T-helper 1 cell treated with Interleukin-12 subunit alpha and Interleukin-12 subunit beta and Interleukin-4 antibody, amounts not matched to agents 30 μg/mL and 1 μg/mL, for 36 hours (primary cell): Measurements from ENCODE around the gene MGARP.
"Not testable (repeated sequence)": the region's sequence is repeated elsewhere in the genome, so short reads cannot be mapped to it uniquely, and the experiment has no call there.

Experiments
- H3K27ac Mint-ChIP-seq: one replicate; pipeline ENCODE4 v1.8.0; 2021; ENCODE audit warnings: mild to moderate bottlenecking, mixed read lengths
- H3K27me3 Mint-ChIP-seq: one replicate; pipeline ENCODE4 v1.8.0; 2021; ENCODE audit warnings: low read depth, mixed read lengths
- H3K36me3 Mint-ChIP-seq: one replicate; pipeline ENCODE4 v1.8.0; 2021; ENCODE audit warnings: low read depth, mixed read lengths
- H3K4me1 Mint-ChIP-seq: one replicate; pipeline ENCODE4 v1.8.0; 2021; ENCODE audit warnings: low read depth, mixed read lengths
- H3K4me3 Mint-ChIP-seq: one replicate; pipeline ENCODE4 v1.8.0; 2021; ENCODE audit warnings: mild to moderate bottlenecking, moderate library complexity, mixed read lengths
- H3K9me3 Mint-ChIP-seq: one replicate; pipeline ENCODE4 v1.8.0; 2021; ENCODE audit warnings: mixed read lengths

The MGARP gene

DNA sequence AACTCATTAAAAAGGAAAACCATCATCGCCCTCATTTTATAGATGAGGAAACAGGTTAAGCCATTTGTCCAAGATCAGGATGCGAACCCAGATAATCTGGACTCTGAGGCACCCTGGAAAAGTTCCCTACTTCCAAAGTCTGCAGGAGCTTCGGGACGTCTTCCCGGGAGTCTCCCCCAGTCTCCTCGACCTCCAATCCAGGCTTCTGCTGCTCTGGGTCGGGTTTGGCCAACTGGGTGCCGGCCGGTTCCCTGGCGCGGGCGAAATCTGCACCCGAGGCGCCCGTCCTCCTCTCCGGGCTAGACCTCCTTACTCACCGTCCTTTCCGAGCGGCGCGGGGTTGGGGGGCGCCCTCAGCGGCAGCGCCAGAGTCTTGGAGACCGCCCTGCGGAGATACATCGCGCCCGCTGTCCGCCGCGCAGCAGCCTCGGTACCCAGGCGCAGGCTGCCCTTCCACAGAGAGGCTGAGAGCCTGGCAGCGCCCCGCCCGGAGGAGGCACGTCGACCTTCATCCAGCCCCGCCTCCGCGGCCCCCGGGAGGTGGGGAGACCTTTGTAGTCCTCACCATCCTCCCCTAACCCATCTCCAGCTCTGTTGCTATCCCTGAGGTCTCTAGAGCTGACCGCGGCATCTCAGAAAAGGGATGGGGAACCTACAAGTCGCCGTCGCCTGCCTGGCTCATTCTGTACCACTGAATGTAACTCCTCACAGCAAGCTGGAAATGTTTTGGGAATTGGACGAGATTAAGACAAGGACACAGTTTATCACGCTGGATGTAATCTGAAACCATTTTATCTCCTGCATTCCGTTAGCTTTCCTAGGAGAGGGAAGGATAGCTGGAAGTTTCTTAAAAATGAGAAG is at the start of gene MGARP:
MGARP (minus strand) TSS at position 466 of the 861 bp plus-strand sequence; CDS start at position 399, 67 bp downstream.
- Mint-ChIP-seq H3K4me3 (peak within 1 kb of the TSS; percentile 67), H3K36me3 (peaks cover 8% of the 10 kb centered on the region), H3K9me3 (peaks cover 8% of the 10 kb centered on the region), H3K4me1 (peaks cover 12% of the 10 kb centered on the region), H3K27ac (no peak within 1 kb of the TSS), H3K27me3 (peaks cover 71% of the 10 kb centered on the region)

DNA sequence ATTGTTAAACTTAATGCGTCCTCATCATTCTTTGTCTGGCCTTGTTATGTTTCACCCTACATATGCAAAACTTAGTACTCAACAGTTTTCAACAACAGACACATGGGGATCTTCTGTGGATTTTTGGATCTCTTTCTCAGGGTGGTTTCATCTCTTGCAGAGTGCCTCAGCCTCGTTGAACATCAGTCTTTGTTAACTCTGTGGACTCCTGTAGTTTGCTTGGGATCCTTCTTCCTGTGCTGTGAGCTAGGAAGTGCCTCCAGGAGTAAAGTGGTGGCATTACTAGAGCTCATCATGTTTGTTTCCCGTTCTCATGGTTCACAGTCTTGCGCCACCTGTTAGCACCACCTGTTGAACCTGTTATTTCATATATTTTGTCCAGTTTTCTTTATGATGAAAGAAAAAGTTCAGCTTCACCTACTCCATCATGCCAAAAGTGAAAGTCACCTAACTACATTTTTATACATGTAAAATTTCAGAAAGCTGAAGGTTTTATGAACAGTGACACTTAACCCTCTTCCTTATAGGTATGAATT is 49.7 kb upstream of the MGARP start:
- Mint-ChIP-seq H3K9me3 (peaks cover 10% of the 10 kb centered on the region), H3K4me3 (no peak overlapping the region), H3K36me3 (peaks cover 15% of the 10 kb centered on the region), H3K27me3 (no peaks in the 10 kb centered on the region), H3K4me1 (peaks cover 20% of the 10 kb centered on the region), H3K27ac (no peak overlapping the region)

DNA sequence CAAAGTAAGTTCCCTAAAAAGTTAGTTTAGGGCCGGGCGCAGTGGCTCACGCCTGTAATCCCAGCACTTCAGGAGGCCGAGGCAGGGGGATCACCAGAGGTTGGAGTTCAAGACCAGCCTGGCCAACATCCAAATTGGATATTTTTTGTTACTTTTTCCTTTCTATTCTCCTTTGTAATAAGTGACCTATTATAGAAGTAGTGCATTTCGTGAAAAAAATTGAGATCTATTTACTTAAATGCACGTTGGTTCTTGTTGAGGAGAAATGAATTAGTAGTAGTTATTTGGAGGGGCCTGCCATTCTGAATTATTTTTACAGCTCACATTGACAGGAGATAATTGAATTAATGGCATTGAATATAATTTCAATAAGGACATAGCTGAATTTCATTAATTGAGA is 44.6 kb upstream of the MGARP start:
- Mint-ChIP-seq H3K27me3 (no peaks in the 10 kb centered on the region), H3K4me1 (peaks cover 30% of the 10 kb centered on the region), H3K36me3 (peaks cover 22% of the 10 kb centered on the region), H3K4me3 (no peak overlapping the region), H3K9me3 (peaks cover 18% of the 10 kb centered on the region), H3K27ac (no peak overlapping the region)

DNA sequence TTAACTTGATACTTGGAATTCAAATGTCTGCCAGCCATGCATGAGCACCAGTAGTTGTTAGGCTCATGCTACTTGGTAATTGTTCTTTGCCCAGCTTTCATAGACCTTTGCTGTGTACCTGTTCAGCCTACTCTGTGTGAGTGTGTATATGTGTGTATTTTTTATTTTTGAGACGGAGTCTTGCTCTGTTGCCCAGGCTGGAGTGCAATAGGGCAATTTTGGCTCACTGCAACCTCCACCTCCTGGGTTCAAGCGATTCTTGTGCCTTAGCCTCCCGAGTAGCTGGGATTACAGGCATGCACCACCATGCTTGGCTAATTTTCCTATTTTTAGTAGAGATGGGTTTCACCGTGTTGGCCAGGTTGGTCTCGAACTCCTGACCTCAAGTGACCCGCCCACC is 42.5 kb upstream of the MGARP start:
- Mint-ChIP-seq H3K4me1 (peaks cover 27% of the 10 kb centered on the region), H3K9me3 (peaks cover 11% of the 10 kb centered on the region), H3K36me3 (peaks cover 15% of the 10 kb centered on the region)
- H3K4me3 Mint-ChIP-seq, H3K27me3 Mint-ChIP-seq, H3K27ac Mint-ChIP-seq: not testable (repeated sequence)

DNA sequence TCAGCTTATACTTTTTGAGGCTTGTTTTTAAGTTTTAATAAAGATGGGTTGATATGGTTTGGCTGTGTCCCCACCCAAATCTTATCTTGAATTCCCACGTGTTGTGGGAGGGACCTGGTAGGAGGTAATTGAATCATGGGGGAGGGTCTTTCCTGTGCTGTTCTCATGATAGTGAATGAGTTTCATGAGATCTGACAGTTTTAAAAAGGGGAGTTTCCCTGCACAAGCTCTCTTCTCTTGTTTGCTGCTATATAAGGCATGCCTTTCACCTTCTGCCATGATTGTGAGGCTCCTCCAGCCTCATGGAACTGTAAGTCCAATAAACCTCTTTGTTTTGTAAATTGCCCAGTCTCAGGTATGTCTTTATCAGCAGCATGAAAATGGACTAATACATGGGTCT is 42.0 kb upstream of the MGARP start:
- H3K4me1 Mint-ChIP-seq: peaks cover 29% of the 10 kb centered on the region

DNA sequence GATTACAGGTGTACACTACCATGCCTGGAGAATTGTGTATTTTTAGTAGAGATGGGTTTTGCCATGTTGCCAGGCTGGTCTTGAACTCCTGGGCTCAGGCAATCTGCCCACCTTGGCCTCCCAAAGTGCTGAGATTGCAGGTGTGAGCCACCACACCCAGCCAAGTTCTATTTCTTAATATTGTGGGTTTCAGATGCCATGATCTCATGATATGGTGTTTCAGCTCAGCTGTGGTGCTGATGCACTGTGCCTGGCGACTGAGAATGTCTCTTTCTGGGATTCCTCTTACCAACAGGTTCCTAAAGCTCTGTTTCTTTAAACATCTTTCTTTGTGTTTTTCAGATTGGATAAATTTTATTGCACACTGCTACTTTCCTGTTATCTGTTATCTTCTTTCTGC is 39.5 kb upstream of the MGARP start:
- peaks cover 43% of the 10 kb centered on the region for H3K4me1 Mint-ChIP-seq
- H3K27me3 Mint-ChIP-seq: no peaks in the 10 kb centered on the region
- H3K4me3 Mint-ChIP-seq: no peak overlapping the region
- peaks cover 11% of the 10 kb centered on the region for H3K9me3 Mint-ChIP-seq
- no peak overlapping the region for H3K27ac Mint-ChIP-seq
- peaks cover 20% of the 10 kb centered on the region for H3K36me3 Mint-ChIP-seq

More for the DNA sequence above, 42.0 kb upstream of the MGARP start:
- H3K36me3 Mint-ChIP-seq: peaks cover 16% of the 10 kb centered on the region
- not testable (repeated sequence) for H3K27me3 Mint-ChIP-seq, H3K4me3 Mint-ChIP-seq, H3K27ac Mint-ChIP-seq
- H3K9me3 Mint-ChIP-seq: peaks cover 11% of the 10 kb centered on the region

DNA sequence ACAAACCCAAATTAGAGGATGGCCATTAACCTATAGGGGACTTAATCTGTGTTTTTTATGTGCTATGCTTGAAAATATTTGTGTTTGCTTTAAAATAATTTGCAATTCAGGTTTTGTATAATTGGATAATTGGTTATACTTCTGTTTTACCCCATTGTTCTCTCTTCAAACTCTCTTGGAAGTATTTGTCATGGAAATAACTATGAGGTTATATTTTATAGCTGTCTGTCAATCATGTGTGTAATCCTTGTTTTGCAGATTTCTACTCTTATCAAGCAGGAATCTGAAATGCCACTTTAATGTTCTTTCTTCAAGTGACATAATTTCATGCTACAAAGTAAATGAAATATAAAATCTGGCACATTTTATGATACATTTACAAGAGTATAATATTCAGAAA is 37.6 kb upstream of the MGARP start:
- no peak overlapping the region for H3K27ac Mint-ChIP-seq
- no peaks in the 10 kb centered on the region for H3K27me3 Mint-ChIP-seq
- H3K9me3 Mint-ChIP-seq: peaks cover 11% of the 10 kb centered on the region
- H3K36me3 Mint-ChIP-seq: peaks cover 20% of the 10 kb centered on the region
- H3K4me1 Mint-ChIP-seq: peaks cover 50% of the 10 kb centered on the region
- no peak overlapping the region for H3K4me3 Mint-ChIP-seq

DNA sequence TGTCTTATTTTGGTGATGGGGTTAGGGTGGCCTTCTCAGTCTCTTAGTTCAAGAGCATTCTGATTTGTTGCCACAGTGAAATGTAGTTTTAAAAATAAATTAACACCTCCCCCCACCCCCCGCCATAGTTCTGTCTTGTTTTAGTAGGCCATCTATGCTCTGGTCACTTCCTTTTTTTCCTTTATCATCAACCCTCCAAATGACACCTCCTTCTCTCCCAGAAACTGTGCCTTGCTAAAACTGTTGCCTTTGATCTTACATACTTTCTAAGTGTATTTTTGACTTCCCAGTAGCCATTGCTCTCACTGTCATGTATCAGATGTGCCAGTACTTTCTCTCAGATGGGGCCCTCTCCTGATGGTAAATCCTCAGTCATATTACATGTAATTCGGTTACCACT is 36.7 kb upstream of the MGARP start:
- Mint-ChIP-seq H3K4me1 (peaks cover 51% of the 10 kb centered on the region), H3K36me3 (peaks cover 13% of the 10 kb centered on the region), H3K4me3 (peak overlapping the region; percentile 11), H3K27ac (peak overlapping the region; percentile 50), H3K9me3 (peaks cover 5% of the 10 kb centered on the region), H3K27me3 (no peaks in the 10 kb centered on the region)

DNA sequence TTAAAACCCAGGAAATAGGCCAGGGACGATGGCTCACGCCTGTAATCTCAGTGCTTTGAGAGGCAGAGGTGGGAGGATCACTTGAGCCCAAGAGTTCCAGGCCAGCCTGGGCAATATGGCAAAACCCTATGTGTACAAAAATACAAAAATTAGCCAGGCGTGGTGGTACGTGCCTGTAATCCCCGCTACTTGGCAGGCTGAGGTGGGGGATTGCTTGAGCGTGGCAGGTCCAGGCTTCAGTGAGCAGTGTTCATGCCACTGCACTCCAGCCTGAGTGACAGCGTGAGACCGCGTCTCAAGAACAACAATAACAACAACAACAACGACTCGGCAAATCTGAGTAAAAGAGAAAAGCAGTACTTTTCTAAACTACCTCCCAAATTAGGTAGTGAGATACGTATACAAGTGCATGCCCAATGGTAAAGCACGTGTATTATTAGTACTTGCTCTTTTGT is 35.2 kb upstream of the MGARP start:
- H3K27me3 Mint-ChIP-seq: no peaks in the 10 kb centered on the region
- peaks cover 10% of the 10 kb centered on the region for H3K36me3 Mint-ChIP-seq
- H3K4me1 Mint-ChIP-seq: peaks cover 56% of the 10 kb centered on the region
- no peak overlapping the region for H3K27ac Mint-ChIP-seq
- H3K4me3 Mint-ChIP-seq: peak overlapping the region; percentile 6
- peaks cover 5% of the 10 kb centered on the region for H3K9me3 Mint-ChIP-seq

DNA sequence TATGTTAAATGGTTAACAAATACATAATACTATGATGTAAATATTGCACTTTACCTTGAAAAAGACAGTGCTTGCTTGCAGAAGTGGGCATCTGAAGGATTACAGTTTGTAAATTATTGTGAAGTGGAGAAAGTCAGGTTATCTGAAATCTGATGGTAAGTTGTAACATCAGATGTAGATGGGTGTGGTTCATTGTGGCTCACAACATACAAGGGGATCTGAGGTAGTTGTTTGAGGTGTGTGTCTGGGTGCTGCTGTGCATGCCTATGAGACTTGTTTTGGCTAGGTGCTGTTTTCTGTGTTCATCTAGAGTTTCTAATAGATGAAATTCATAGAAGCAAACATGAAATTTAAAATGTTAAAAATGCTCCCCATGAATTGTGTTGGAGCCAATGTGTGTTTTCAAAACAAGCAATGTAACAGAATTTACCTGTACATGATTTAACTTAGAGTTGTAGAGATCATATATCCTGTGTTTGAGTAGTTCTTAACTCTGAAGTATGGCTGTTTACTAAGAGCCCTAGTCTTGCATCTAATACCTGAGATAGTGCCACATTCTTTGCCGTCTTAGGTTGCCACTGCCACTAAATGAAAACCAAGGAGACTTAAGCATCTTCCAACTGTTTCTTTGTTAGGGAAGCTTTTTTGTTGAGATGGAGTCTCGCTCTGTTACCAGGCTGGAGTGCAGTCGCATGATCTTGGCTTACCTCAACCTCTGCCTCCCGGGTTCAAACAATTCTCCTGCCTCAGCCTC is 34.2 kb upstream of the MGARP start:
- Mint-ChIP-seq H3K4me3 (no peak overlapping the region), H3K9me3 (no peaks in the 10 kb centered on the region), H3K27ac (peak overlapping the region; percentile 49), H3K4me1 (peaks cover 52% of the 10 kb centered on the region), H3K36me3 (peaks cover 7% of the 10 kb centered on the region), H3K27me3 (no peaks in the 10 kb centered on the region)

DNA sequence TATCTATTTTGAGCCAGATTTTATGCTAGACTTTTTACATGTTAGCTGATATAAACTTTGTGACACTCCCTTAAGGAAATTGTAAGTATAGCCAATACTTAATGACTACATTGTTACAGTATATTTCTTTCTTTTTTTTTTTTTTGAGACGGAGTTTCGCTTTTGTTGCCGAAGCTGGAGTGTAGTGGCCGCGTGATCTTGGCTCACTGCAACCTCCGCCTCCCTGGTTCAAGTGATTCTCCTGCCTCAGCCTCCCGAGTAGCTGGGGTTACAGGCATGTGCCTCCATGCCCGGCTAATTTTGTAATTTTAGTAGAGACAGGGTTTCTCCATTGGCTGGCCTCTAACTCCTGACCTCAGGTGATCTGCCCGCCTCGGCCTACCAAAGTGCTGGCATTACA is 33.4 kb upstream of the MGARP start:
- not testable (repeated sequence) for H3K4me3 Mint-ChIP-seq, H3K27me3 Mint-ChIP-seq, H3K9me3 Mint-ChIP-seq, H3K36me3 Mint-ChIP-seq
- H3K27ac Mint-ChIP-seq: peak overlapping the region; percentile 6
- peaks cover 52% of the 10 kb centered on the region for H3K4me1 Mint-ChIP-seq

DNA sequence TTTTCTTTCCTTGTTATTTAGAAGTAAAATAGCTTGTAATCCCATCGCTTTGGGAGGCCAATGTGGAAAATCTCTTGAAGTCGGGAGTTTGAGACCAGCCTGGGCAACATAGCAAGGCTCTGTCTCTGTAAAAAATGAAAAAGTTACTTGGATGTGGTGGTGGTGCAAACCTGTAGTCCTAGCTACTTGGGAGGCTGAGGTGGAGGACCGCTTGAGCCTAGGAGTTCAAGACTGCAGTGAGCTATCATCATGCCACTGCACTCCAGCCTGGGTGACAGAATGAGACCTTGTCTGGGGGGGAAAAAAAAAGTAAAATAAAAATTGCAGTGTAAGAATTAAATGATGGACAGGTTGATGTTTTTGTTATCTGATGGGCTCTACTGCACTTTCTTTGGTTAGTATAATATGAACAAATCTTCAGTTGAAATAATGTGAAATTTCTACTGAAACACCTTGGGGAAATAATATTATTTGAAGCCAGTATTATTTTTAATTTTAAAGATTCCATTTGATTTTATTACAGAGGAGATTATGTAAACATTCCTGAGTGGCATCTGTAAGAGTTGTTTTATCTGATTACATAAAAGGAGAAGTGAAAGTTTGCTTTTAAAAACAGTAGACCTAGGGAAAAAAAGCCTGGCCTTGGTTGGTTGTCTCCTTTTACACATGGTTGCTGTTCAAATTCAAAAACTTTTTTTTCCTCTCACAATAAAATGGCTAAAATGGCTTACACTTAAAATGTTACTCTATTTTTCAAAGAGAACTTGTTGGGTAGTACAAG is 32.7 kb upstream of the MGARP start:
- Mint-ChIP-seq H3K36me3 (peaks cover 7% of the 10 kb centered on the region), H3K4me3 (no peak overlapping the region), H3K27ac (peak overlapping the region; percentile 50), H3K9me3 (no peaks in the 10 kb centered on the region), H3K4me1 (peaks cover 52% of the 10 kb centered on the region), H3K27me3 (no peaks in the 10 kb centered on the region)

DNA sequence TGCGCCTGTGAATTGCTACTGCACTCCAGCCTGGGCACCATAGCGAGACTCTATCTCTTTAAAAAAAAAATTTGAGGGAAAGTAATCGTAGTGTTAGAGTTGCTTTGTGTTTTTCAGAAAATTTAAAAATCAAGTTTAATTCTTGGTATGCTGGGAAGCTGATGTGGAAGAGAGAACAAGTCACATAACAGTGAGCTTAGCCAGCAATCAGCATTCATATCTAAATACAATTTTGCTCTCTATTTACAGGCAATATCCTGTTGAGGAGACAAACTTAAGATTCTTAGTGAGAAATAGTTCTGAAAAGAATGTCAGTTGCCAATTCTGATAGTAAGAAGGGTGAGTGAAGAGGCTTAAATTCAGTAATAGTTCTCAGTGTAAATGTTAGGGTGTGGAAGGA is 31.9 kb upstream of the MGARP start:
- H3K27me3 Mint-ChIP-seq: no peaks in the 10 kb centered on the region
- peaks cover 51% of the 10 kb centered on the region for H3K4me1 Mint-ChIP-seq
- H3K4me3 Mint-ChIP-seq: no peak overlapping the region
- peak overlapping the region; percentile 31 for H3K27ac Mint-ChIP-seq
- peaks cover 7% of the 10 kb centered on the region for H3K36me3 Mint-ChIP-seq
- no peaks in the 10 kb centered on the region for H3K9me3 Mint-ChIP-seq

DNA sequence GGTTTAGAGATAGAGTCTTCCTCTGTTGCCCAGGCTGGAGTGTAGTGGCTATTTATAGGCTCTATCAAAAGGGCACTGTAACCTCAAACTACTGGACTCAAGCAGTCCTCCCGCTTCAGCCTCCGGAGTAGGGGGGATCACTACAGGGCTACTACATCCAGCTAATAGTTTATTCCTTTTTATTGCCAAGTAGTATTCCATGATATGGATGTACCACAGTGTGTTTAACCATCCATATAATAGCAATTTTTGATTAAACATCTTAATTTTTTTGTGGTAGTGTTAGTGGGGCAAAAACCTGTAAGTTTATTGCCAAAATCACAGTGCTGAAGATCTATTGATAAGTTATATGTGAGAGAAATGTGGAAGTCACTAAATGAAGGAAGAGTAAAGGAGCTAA is 24.9 kb upstream of the MGARP start:
- H3K27ac Mint-ChIP-seq: no peak overlapping the region
- no peaks in the 10 kb centered on the region for H3K27me3 Mint-ChIP-seq
- no peak overlapping the region for H3K4me3 Mint-ChIP-seq
- H3K9me3 Mint-ChIP-seq: no peaks in the 10 kb centered on the region
- peaks cover 28% of the 10 kb centered on the region for H3K36me3 Mint-ChIP-seq
- peaks cover 28% of the 10 kb centered on the region for H3K4me1 Mint-ChIP-seq
